Measurements from ENCODE around the gene ENKUR.
"Not testable (repeated sequence)": the region's sequence is repeated elsewhere in the genome, so short reads cannot be mapped to it uniquely, and the experiment has no call there.

The ENKUR gene

DNA sequence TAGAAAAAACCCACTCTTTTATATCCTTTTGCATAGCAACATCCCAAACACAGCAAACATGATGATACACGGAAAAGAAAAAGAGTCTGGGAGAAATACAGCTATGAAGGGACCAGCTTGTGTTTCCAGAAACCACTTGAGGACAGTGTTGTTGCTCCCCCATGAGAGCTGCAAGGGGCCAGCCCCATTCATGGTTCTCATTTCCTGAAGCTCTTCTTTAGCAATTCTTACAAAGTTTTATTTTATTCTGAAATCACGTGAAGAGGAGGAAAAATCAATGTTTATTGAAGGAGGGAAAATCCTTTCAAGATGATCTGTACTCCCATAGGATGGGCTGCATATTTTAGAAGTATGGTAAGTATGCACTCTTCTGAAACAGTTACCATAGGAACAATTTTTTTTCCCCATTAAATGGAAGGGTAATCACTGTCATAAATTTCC is 46.1 kb downstream of the ENKUR start:
- no peak for DNase-seq

DNA sequence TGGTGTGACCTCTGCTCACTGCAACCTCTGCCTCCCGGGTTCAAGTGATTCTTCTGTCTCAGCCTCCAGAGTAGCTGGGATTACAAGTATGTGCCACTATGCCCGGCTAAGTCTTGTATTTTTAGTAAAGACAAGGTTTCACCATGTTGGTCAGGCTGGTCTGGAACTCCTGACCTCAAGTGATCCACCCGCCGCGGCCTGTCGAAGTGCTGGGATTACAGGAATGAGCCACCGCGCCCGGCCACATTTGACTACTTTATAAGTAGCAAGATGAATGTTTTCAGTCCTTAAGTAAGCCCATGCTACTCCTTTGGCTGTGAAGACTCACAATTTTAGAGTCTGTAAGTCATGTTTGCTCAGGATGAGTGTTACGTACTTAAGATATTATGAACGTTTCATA is 47.0 kb downstream of the ENKUR start:
- DNase-seq = not testable (repeated sequence)

DNA sequence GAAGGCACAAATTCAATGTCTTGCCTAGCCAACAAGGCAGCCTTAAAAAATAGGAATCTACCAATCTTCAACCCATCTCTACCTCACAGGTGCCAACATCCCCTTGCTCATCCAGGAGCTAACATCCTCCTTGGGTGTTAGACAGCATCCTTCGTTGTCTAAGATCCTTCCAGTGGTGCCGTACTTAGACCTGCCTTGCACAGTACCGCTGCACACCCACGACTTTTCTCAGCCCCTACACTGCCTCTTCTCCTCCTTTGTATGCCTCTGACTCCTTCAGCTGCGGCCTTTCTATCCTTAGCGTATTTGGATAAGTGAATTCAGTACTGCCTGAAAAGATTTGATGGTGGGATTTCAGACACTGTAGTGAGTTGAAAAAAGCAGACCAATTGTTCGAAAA is 47.6 kb downstream of the ENKUR start:
- no peak for DNase-seq

DNA sequence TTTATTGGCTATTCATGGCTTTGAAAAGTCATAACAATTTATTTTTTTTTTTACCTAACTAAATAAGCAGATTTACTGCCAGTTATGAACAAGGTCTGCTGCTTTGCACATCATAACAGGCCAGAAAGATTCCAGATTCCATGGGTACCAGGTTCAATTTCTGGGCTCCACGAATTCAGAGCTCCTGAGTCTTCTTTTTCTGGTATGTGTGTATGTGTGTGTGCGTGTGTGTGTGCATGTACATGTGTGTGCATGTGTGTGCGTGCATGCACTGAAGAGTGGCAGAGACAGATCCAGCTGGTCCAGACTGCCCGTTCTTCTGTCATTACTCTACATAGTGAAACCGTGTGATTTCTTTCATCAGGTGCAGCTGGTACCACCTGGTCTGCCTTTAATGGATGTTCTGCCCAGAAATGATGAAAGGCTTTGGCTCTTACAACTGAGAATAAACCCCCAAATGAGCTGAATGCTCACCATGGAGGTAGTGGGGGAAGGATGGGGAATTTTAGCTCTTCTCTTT is 48.9 kb downstream of the ENKUR start:
- no peak for DNase-seq

DNA sequence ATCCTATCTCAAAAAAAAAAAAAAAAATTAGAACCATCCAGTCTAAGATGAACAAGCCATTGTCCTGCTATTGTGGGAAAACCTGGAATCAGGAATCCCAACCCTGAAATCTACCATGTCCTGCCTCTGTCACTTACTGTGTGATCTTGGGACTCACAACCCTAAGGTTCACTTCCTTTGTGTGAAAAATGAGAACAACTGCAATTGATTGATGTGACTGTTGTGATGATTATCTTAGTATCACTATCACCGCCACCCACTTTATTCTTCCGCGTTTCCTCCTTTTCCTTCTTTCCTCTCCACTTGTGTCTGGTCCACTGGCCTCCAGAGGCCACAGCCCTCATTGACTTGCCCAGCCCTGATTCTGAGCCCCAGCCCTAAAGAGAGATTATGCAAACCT is 50.9 kb downstream of the ENKUR start:
- DNase-seq = no peak

DNA sequence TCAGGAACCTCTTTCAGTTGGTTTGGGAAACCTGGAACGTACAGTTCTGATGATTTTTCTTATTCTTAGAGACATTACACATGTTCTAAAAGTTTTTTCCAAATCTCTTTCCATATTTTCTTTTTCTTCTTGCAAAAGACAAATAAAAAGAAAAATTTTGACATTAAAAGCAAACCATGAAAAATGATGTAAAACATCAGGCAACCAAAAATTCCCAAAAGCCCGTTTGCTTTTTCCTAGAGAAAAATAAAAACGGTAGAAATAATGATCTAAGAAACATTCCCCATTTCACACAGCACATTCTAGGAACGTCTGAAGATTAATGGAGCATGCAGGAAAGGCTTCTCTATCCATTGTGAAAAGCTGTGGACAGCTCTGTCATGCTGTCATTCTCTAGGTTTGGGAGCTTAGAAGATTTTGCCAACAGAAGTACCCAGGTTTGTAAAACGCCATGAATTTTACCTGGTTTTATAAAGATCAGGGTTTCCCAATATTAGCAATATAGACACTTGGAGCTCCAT is 52.4 kb downstream of the ENKUR start:
- no peak for DNase-seq

DNA sequence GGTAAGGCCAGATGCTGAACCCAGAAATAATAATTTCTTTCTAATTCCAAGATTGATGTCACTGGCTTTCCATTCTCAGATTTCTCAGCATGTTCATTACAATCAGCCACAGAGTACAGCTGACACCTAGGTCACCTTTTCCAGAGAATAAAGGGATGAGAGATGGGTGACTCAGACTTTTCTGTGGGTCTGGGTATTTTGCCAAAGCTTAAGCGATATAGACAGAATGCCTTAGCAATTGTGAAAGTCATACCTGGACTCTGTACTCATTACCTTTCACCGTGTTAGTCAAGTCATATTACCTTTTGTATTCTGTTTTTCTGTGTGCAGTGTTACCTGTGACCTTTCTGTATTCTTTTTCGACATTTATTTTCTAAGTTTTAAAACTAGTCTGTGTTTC is 53.0 kb downstream of the ENKUR start:
- DNase-seq = no peak

DNA sequence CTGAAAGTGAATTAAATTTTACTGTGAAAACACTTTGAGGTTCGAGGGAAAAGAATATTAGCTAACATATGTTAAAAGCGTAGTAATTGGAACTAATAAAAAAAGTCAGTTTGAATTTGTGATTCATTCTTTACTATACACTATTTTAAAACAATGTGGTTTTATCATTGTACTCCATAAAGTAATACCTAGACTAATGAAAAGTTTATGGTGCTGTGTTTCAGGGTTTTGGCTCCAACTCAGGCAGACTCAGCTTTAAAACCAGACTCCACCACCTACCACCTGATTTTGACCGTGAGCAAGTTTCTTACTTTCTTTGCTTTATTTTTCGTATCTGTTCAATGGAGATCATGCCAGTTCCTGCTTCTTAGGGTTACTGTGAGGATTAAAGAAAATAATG is 54.4 kb downstream of the ENKUR start:
- no peak for DNase-seq

DNA sequence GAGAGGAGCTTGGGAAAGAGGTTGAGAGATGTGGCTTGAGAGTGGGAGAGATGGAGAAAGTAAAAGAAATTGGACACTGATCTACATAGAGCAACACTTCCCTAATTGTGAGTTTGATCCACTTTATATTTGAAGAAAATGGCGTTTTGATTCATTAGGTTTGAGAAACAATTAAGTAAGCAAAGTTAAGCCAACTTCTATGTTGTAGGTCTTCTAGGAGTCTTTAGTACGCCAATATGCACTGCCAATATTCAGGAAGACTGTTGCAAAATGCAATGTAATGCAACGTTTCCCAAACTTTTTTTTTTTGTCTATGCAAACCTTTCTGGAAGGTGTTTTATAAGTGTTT is 56.6 kb downstream of the ENKUR start:
- no peak for DNase-seq

DNA sequence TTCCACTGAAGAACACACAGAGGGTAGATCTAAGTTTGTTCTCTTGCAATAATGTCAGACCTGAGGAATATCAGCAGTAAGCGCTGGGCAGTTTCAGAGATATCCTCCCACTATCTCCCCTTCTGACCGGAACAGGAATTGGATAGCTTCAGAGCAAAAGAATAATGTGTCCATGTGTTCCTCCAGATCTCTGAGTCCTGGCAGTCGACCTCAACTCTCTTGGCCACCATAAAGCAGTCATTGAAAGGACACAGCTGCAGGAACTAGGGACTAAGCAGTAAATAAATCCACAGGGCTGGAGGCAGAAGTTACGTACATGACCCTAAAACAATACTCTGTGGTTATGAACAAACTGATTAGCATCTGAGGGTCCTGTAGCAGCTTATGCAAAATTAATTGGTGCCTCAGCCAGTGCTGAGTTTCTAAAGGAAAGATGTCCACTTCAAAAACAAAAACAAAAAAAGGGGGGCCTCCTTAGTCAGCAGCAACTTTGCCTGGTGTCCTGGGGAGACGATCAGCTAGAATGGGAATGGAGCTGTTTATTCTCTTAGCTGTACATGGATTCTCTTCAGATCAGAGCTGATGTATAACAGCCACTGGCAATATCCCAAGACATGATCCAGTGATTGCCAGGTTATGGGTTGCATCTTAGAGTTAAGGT is 57.1 kb downstream of the ENKUR start:
- no peak for DNase-seq

DNA sequence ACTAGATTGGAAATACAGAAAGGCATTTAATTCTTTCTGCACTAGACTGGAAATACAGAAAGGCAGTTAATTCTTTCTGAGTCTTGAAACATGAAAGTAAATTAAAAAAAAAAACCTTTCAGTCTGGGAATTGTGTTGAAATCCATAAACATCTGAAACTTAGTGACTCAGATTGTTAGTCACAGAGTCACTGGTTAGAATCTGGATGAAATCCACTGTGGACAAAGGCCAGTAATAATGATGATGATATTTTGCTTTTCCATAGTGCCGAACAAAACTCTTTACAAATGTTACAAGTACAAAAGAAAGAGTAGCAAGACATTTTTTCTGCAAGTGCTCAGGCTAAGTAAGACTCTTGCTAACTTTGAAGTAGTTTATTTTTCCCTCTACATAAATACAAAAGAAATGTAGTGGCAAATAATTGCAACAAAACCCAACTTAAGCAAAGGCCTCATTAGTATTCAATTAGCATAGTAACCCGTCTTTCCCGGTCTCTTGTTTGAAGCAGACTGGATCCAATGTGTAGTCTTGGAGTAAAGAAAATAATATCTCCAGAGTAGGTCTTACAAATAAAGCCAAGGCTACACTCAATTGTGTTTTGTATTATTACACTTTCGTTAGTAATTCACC is 57.8 kb downstream of the ENKUR start:
- DNase-seq = peak; percentile 19

DNA sequence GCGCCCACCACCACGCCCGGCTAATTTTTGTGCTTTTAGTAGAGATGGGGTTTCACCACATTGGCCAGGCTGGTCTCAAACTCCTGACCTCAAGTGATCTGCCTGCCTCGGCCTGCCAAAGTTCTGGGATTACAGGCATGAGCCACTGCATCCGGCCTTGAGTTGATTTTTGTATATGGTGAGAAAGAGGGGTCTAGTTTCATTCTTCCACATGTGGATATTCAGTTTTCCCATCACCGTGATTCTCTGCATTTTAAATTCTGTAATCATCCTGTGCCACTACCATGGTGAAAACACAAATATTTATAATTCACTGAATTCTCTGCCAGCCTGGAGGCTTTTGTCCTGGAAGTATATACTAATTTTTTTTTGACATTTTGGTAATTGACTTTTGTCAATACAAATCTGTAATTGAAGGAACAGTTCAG is 58.3 kb downstream of the ENKUR start:
- not testable (repeated sequence) for DNase-seq

DNA sequence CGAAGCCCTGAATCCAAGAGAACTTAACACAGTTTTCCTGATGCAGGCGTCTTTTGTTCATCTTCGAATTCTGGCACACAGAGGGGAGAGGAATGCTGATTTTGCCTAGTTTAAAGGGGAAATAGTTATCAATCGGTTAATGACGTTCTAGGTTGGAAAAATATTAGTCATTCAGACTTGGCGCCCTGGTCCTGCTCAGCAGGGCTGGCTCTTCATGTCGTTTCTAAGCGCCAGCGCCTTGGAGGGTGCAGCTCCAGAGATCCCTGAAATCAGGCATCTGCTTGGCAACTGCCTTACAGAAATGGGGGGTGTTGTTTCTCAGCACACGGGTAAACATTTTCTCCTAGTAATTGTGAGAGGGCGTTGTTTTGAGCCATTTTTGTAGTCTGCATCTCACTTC is 62.3 kb downstream of the ENKUR start:
- no peak for DNase-seq

DNA sequence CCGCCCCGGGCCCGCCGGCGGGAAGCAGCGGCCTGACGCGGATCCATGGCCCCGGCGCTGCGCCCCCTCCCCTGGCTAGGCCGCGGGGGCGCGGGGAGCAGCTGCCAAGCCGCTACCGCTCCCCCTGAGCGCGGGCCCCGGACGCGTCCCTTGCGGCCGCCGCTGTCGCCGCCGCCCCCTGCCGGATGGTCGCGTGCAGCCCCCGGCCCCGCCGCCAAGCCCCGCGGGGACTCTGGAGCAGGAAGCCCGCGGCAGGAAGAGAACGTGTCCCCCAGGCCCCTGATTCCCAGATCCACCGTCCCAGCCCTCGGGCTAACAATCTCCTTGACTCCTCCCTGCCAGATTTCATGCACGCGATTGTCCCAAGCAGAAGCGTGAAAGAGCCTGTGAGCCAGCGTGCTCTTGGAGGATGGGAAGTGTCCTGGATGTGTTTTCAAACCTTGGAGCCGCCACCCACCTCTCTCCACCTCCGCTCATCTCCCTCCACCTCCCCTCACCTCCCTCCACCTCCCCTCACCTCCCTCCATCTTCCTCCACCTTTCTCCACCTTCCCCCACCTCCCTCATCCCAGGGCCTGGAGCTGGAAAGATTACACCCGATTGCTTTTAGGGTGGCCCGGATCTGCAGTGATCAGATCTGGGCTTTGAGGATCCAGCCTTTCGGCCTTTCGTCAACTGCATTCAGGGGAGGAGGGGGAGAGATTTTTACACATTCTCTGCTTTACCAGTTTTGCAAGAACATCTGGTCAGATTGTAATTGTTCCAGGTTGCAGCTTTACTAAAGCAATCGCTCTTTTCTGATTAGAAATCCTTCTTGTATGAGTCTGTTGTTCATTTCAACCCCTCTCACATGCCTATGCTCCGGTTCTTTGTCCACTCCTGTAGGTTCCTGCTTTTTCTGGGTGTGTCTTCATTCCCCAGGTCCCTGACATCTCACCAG is 63.0 kb downstream of the ENKUR start:
- DNase-seq = peak; percentile 25

DNA sequence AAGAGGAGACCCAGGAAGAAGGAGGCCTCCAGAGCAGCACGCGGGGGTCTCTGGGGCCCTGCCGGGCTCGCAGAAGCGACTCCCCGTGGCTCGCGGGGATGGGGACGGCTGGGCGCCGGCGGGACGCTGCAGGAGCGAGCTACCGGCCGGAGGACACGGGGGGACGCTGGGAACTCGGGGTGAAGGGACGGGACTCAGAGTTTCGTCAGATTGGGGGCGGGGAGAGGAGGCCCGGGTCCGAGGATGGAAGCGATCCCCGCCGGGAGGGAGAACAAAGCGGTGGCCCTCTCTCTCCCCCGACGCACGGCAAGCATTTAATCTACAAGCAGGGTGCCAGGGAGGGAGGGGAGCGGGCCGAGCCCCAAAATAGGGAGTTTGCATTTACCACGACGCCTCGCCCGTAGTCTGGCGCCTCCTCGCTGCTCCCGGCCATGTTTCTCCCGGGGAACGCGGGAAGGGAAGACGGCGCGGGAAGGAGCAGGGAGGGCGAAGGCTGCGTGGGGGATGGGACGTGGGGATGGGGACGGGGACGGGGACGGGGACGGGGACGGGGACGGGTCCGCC is 63.7 kb downstream of the ENKUR start, which contains the start of gene PRTFDC1:
PRTFDC1 (minus strand) TSS at position 464 of the 564 bp plus-strand sequence; CDS start at position 433, 31 bp downstream.
- DNase-seq = peak; percentile 18

DNA sequence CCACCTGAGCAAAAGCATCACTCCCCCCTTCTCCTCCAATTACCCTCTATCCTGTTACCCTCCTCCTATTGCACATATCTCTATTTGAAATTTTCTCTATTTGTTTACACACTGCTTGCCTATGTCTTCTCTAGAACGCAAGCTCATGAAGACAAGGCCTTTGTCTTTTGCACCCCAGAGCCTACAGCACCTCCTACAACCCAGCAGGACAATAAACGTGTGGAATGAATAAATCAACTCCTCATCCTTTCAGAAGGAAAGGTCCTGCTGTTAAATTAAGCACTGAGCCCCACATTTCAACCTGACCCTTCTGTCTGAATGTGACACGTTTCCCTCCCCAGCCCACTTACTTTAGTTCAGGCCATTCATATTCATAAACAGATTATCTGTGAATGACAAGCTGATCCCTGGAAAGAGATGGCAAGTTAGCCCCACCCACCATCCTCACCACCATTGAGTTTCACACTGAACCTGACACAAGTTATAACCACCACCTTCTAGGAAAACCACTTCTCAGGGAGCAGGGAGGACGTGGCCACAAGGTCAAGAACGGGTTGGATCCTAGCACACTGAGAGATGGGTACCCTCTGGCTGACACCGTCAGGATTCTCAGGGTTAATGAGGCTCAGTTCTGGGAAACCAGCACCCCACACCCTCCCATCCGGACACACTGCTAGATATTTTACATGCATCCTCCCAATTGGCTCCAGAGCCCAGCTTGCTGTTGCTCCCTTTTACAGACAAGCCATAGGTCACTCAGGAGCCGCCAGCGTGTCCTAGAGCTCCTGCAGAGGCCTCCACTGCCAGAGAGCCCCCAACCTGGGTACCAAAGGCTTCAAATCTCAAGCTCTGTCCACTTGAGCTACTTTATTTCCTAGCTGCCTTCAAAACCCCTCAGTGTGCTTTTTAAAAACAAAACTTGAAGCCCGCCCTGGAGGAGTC is 64.5 kb downstream of the ENKUR start:
- peak; percentile 26 for DNase-seq

DNA sequence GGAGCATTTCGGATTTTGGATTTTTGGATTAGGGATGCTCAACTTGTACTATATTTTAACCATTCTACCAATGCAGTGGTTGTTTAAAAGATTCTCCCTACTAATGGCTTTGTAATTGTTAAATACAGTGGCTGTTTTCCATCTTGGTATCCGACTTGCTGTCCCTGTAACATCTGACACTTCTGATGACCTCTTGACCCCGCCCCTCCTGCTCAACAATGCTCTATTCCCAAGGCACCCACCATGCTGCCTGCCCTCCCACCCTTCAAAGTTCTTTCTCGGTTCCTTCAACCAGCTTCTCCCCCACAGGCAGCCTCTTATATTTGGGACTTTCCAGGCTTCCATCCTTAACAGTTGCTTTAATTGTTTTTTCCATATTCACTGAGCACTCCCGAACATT is 65.5 kb downstream of the ENKUR start:
- DNase-seq = no peak

DNA sequence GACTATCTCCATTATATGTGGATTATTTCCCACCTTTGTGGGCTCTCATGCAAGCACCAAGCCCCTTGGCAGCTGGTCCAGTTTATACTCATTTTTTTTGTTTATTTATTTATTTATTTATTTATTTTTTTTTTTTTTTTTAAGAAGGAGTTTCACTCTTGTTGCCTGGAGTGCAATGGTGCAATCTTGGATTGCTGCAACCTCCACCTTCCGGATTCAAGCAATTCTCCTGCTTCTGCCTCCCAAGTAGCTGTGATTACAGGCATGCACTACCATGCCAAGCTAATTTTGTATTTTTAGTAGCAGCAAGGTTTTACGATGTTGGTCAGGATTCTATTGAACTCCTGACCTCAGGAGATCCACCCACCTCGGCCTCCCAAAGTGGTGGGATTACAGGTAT is 66.3 kb downstream of the ENKUR start:
- no peak for DNase-seq

DNA sequence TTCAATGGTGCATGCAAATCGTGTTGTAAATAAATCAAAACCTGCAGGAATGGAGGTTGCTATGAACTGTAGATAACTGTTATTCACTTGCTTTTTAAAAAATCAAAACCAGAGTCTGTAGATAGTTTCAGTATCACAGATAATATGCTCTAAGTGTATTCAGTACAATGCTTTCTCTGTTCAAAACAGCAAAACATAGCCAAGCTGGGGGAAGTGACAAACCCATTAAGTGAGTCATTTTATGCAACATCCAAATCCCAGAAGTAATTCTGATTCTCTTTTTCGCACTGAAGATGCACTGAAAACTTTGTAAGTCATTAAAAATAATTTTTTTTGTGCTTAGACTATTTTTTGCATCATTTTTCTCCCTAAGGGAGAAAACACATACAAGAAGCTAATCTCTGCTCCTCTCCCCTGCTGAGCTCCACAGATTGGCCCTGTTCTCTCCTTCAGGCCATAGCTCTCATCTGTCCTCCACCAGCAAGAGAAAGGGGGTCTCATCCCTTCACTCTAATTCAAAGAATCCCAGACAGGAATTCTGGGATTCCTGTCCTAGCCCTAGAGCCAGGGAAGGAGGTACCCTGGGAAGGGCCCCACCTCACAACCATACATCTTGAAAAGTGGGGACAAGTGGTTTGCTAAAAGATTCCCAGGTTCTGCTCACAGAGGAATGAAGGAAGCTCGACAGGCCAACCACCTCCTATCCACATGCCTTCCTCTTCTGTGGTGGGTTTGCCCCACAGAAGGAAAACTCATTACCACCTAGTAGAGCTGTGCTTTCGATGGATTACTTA is 68.5 kb downstream of the ENKUR start:
- no peak for DNase-seq

DNA sequence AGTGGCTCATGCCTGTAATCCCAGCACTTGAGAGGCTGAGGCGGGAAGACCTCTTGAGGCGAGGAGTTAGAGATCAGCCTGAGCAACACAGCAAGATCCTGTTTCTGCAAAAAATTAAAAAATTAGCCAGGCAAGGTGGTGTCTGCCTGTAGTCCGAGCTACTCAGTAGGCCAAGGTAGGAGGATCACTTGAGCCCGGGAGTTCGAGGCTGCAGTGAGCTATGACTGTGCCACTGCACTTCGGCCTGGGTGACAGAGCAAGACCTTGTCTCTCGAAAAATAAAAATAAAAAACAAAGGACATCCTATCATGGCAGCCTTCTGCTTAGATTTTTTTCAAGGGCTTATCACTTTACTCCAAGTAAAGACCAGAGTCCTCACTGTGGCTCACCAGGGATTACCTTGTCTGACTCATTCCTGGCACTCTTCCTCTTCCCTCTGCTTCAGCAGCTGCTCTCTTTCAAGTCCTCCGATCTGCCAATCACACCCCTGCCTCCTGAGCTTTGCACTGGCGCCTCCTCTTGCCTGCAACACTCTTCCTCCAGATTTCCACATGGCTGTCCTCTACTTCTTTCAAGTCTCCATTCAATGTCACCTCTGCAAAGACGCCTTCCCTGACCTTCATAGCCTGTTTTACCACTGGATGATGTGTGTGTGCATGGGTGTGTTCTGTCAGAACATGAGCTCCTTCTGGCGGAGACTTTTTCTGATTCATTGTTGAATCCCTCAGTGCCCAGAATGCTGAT is 71.3 kb downstream of the ENKUR start:
- peak; percentile 43 for DNase-seq
